GM12872 (cell line): ENCODE data around the gene FRMPD3.

Source experiments
- TF ChIP-seq, protein P1 (sequence below): IDR thresholded peaks from 3 replicates; pipeline ENCODE4 v1.5.1; 2011; ENCODE audit warnings: low read depth, mild to moderate bottlenecking, low read length, moderate library complexity; ENCODE audit not compliant: insufficient read depth

FRMPD3 gene

DNA sequence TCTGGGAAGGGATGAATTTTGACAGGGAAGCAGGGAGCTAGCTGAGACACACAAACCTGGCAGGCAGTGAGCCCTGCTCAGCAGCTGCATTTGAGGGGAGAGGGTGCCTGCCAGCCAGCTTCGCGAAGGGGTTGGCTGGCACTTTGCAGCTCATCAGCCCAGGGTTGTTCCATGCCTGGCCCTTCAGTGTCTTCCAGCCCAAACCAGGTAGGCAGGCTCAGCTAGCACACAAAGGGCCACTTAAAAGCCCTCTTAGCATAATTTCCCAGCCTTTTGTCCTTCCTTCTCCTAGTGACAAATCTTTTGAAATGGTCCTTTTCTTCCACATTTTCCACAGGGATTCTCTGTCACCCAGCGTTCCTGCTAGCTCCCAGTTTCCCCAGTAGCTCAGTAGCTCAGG lies 4.3 kb upstream of the FRMPD3 start:
- TF ChIP-seq, protein P1, sequence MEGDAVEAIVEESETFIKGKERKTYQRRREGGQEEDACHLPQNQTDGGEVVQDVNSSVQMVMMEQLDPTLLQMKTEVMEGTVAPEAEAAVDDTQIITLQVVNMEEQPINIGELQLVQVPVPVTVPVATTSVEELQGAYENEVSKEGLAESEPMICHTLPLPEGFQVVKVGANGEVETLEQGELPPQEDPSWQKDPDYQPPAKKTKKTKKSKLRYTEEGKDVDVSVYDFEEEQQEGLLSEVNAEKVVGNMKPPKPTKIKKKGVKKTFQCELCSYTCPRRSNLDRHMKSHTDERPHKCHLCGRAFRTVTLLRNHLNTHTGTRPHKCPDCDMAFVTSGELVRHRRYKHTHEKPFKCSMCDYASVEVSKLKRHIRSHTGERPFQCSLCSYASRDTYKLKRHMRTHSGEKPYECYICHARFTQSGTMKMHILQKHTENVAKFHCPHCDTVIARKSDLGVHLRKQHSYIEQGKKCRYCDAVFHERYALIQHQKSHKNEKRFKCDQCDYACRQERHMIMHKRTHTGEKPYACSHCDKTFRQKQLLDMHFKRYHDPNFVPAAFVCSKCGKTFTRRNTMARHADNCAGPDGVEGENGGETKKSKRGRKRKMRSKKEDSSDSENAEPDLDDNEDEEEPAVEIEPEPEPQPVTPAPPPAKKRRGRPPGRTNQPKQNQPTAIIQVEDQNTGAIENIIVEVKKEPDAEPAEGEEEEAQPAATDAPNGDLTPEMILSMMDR: no peak

DNA sequence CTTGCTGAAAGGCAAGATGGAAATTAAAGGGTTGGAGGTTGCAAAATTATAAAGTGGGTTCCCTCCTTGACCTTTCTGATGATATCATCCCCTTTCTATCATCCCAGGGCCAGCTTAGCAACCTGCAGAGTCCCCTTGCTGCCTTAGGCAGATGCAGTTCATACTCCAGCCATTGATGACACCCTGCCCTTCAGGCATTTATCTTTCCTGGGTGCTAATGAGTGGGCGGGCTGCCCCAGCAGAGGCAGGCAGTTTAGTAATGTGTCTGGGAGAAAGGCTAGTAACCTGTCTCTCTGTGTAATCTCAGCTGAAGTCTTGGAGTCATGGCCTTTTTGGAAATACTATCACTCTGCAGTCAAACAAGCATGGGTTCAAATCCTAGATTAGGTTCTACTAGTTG lies 3.8 kb upstream of the FRMPD3 start:
- TF ChIP-seq, protein P1: no peak

DNA sequence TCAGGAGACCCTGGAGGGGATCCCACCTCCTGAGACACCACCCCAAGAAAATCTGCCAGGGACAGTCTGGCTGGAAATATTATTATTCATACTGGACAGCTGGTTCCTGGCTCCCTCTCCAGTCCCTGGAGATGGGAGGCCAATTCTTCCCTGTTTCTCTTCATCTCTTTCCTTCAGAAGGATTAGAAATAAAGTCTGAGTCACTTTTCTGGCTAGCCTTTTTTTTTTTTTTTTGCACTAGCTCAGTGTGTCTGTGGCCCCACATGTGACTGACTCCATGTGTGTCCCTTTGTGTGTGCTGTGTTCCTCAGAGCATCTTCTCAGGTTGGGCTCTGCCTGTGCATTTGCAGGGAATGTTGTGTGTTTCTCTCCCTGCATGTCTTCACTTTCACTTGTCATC lies 1.8 kb upstream of the FRMPD3 start:
- TF ChIP-seq, protein P1: no peak

DNA sequence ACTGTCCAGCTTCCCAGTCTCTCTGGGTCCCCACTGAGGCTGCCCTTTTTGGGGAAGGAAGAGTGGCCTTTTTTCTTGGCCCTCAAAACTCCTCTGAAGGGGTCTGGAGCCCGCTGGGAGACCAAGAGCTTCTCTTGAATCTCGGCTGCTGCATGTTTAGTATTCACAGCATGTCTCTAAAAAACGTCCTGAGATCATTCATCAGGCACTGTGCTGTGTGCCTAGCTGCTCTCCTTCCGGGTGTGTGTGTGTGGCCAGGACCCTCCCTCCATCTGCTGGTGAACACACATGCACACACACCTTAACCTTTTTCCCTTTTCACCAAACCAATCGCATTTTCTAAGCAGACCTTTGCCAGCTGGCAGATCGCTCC lies 841 bp upstream of the FRMPD3 start:
- TF ChIP-seq, protein P1: no peak

DNA sequence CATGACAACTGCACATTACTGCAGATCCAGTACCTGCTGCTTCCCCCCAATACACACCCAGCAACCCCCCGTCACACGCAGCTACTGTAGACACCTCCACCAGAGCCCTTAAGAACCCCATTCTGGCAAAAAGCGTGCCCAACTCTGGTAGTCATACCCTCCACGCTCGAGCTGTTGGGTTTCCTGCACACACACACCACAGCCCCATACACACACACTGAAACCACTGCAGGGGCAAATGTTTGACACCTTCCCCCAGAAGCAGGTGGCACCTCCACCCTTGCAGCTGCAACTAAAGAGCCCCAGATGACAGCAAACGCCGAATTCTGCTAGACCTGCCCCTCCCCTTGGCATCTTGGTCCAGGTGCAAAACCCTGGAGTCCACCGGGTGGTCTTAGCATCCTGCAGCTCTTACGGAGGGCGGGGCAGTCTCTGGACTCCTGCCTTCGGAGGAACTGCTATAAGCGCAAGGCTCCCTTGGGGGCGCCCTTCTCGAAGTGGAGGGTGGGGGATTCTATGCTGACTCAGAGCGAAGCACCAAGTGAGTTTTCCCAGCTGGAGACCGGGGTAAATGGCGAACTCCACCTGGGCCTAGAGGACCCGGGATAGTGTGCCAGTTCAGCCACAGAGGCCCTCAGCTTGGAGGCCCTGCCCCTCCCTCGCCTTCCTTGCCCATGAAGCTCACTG lies 1.5 kb downstream of the FRMPD3 start:
- TF ChIP-seq, protein P1: 0 out of 3 replicates have a peak, but pooled peaks have one; percentile 21

DNA sequence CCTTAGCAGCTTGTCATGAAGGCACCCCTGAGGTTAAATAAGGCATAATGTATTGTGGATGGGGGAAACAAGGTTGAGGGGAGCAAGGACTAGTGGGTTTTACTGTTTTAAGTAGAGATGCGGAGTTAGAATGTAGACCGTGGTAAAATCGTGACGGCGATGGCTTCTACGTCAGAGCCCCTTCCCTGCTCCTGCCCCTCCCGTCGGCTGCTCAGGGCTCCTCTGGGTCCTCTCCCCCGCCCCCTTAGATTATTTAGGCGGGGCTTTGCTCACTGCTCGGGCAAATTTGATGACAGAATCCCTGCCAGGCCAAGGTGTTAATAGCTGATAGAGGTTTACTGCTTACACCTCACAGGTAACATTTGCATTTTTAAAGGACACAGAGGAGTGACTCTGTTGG lies 2.3 kb downstream of the FRMPD3 start:
- TF ChIP-seq, protein P1: no peak

DNA sequence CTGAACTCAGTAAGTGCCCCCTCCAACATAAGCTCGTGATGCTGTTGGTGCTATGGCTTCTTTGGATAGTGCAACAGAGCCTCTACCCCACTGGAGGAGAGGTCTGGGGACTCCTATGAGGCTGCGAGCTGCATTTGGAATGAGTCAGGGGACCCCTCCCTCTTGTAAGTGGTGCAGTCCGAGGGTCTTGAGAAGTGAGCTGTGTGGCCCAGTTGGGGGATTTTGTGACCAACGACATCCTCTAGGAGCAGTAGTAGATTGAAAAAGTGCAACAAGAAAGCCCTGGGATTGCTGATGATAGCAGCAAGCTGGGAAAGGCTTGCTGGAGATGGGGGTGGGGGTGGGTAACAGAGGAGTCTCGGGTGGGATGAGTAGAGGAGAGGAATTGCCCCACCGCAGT lies 3.1 kb downstream of the FRMPD3 start:
- TF ChIP-seq, protein P1: no peak
